ENCODE data around the gene DTNB. TPM values are rescaled to one million over a fixed set of nuclear protein-coding genes. Genes with fewer than 3 reads are reported as not detected.

Gene DTNB
- total RNA-seq, 1 experiment from 2014 or later, result 51.9 TPM

GRCh38 chr2:25598332-25598731, 75.0 kb downstream of the DTNB start:
- H3K27me3 ChIP-seq (ENCODE audit: insufficient read depth, low read depth), result no peaks in the 10 kb centered on the region
- no peaks in the 10 kb centered on the region for H3K9me2 ChIP-seq (ENCODE audit: insufficient read depth)
- H3K36me3 ChIP-seq (ENCODE audit: low read depth), result no peaks in the 10 kb centered on the region
- no peak for DNase-seq
- H3K4me2 ChIP-seq, result no peak overlapping the region
- no peaks in the 10 kb centered on the region for H3K9me3 ChIP-seq (ENCODE audit: insufficient read depth, low read depth)
- intact Hi-C loops (cut with micrococcal nuclease; ENCODE audit: unreplicated experiment), result no loop called here
- TF ChIP-seq EZH2 (IDR thresholded peaks at IDR 0.05; ENCODE audit: low read depth), result no peak
- no peak for TF ChIP-seq CTCF (conservative IDR thresholded peaks at IDR 0.05)
- ChIA-PET POLR2A (ENCODE audit: unreplicated experiment) (no interaction called here), CTCF (no interaction called here)
- BruUV-seq (replicated peaks), result no TSS peak
- H3K27ac ChIP-seq, result no peak overlapping the region
- H3K4me3 ChIP-seq, result no peak overlapping the region
- H3K79me2 ChIP-seq (ENCODE audit: low read depth), result no peaks in the 10 kb centered on the region
- no peaks in the 10 kb centered on the region for H3K4me1 ChIP-seq (replicated peaks; ENCODE audit: insufficient read depth)
- no peak overlapping the region for H2AFZ ChIP-seq
- no peaks in the 10 kb centered on the region for H4K20me1 ChIP-seq (ENCODE audit: insufficient read depth)
- no peaks in the 10 kb centered on the region for H3F3A ChIP-seq (ENCODE audit: insufficient read depth, low read depth)

GRCh38 chr2:25597881-25598280, 75.5 kb downstream of the DTNB start:
- no peak overlapping the region for H2AFZ ChIP-seq
- H3K9me3 ChIP-seq (ENCODE audit: insufficient read depth, low read depth), result no peaks in the 10 kb centered on the region
- H4K20me1 ChIP-seq (ENCODE audit: insufficient read depth), result no peaks in the 10 kb centered on the region
- CTCF ChIA-PET, result no interaction called here
- no peaks in the 10 kb centered on the region for H3K27me3 ChIP-seq (ENCODE audit: insufficient read depth, low read depth)
- H3K4me1 ChIP-seq (replicated peaks; ENCODE audit: insufficient read depth), result no peaks in the 10 kb centered on the region
- POLR2A ChIA-PET (ENCODE audit: unreplicated experiment), result interaction anchor here (0.5 kb wide), 1 partner anchor 17 kb away, joined by 4 read pairs; no protein-coding TSS in a partner anchor
- no TSS peak for BruUV-seq (replicated peaks)
- no peak for DNase-seq
- H3F3A ChIP-seq (ENCODE audit: insufficient read depth, low read depth), result 0 out of 2 replicates have a peak, but pooled peaks cover 1% of the 10 kb centered on the region
- H3K4me2 ChIP-seq, result no peak overlapping the region
- no peaks in the 10 kb centered on the region for H3K79me2 ChIP-seq (ENCODE audit: low read depth)
- TF ChIP-seq CTCF (conservative IDR thresholded peaks at IDR 0.05) (no peak), EZH2 (IDR thresholded peaks at IDR 0.05; ENCODE audit: low read depth) (no peak)
- H3K9me2 ChIP-seq (ENCODE audit: insufficient read depth), result no peaks in the 10 kb centered on the region
- no peaks in the 10 kb centered on the region for H3K36me3 ChIP-seq (ENCODE audit: low read depth)
- no peak overlapping the region for H3K4me3 ChIP-seq
- no peak overlapping the region for H3K27ac ChIP-seq
- intact Hi-C loops (cut with micrococcal nuclease; ENCODE audit: unreplicated experiment), result no loop called here

GRCh38 chr2:25596516-25597244, 76.7 kb downstream of the DTNB start:
- no peak for DNase-seq
- ChIA-PET POLR2A (ENCODE audit: unreplicated experiment) (no interaction called here), CTCF (no interaction called here)
- intact Hi-C loops (cut with micrococcal nuclease; ENCODE audit: unreplicated experiment), result no loop called here
- H3K27ac ChIP-seq, result no peak overlapping the region
- H3K27me3 ChIP-seq (ENCODE audit: insufficient read depth, low read depth), result no peaks in the 10 kb centered on the region
- no peaks in the 10 kb centered on the region for H3K79me2 ChIP-seq (ENCODE audit: low read depth)
- H3K4me1 ChIP-seq (replicated peaks; ENCODE audit: insufficient read depth), result no peaks in the 10 kb centered on the region
- H3K9me3 ChIP-seq (ENCODE audit: insufficient read depth, low read depth), result no peaks in the 10 kb centered on the region
- H4K20me1 ChIP-seq (ENCODE audit: insufficient read depth), result no peaks in the 10 kb centered on the region
- BruUV-seq (replicated peaks), result no TSS peak
- H3K36me3 ChIP-seq (ENCODE audit: low read depth), result no peaks in the 10 kb centered on the region
- H3K9me2 ChIP-seq (ENCODE audit: insufficient read depth), result no peaks in the 10 kb centered on the region
- TF ChIP-seq CTCF (conservative IDR thresholded peaks at IDR 0.05) (no peak), EZH2 (IDR thresholded peaks at IDR 0.05; ENCODE audit: low read depth) (no peak)
- no peak overlapping the region for H3K4me3 ChIP-seq
- no peak overlapping the region for H2AFZ ChIP-seq
- no peak overlapping the region for H3K4me2 ChIP-seq
- H3F3A ChIP-seq (ENCODE audit: insufficient read depth, low read depth), result 0 out of 2 replicates have a peak, but pooled peaks cover 10% of the 10 kb centered on the region

Measured in PC-9 (cell line).